ENCODE data around the gene BTNL2. TPM values are rescaled to one million over a fixed set of nuclear protein-coding genes. Genes with fewer than 3 reads are reported as not detected.

BTNL2 gene
- total RNA-seq, 1 donor from 2014 or later: not detected

- Mint-ChIP-seq H3K4me1 (ENCODE audit: unreplicated experiment) (peaks cover 4% of the 10 kb centered on the region), H3K27me3 (no peaks in the 10 kb centered on the region), H3K27ac (no peak overlapping the region), H3K36me3 (no peaks in the 10 kb centered on the region), H3K9me3 (peaks cover 4% of the 10 kb centered on the region), H3K4me3 (no peak overlapping the region)
- TF ChIP-seq CTCF (conservative IDR thresholded peaks at IDR 0.05): no peak
- DNase-seq (ENCODE audit: extremely low spot score, unreplicated experiment): no peak
These were observed 31.0 kb downstream of the BTNL2 start for GRCh38 chr6:32375739-32376529.

- no peak for TF ChIP-seq CTCF (conservative IDR thresholded peaks at IDR 0.05)
- DNase-seq (ENCODE audit: extremely low spot score, unreplicated experiment): no peak
- Mint-ChIP-seq H3K9me3 (peaks cover 4% of the 10 kb centered on the region), H3K27me3 (no peaks in the 10 kb centered on the region), H3K4me1 (ENCODE audit: unreplicated experiment) (peaks cover 4% of the 10 kb centered on the region), H3K4me3 (no peak within 1 kb of the TSS), H3K27ac (no peak within 1 kb of the TSS), H3K36me3 (no peaks in the 10 kb centered on the region)
These were observed 35.2 kb downstream of the BTNL2 start, which contains the start of gene TSBP1 for GRCh38 chr6:32371803-32372202. Gene TSBP1, minus strand, starts transcription at chr6:32371903. Its CDS starts 197 bp downstream, at chr6:32371706.

- no peak for DNase-seq (ENCODE audit: extremely low spot score, unreplicated experiment)
- Mint-ChIP-seq H3K27me3 (no peaks in the 10 kb centered on the region), H3K4me1 (ENCODE audit: unreplicated experiment) (peaks cover 1% of the 10 kb centered on the region), H3K36me3 (no peaks in the 10 kb centered on the region), H3K4me3 (no peak overlapping the region), H3K27ac (no peak overlapping the region), H3K9me3 (peaks cover 4% of the 10 kb centered on the region)
- no peak for TF ChIP-seq CTCF (conservative IDR thresholded peaks at IDR 0.05)
These were observed 35.8 kb downstream of the BTNL2 start for GRCh38 chr6:32371229-32371628.

GRCh38 chr6:32370505-32370904 lies 36.5 kb downstream of the BTNL2 start:
- Mint-ChIP-seq H3K27me3 (peaks cover 4% of the 10 kb centered on the region), H3K4me1 (ENCODE audit: unreplicated experiment) (peaks cover 2% of the 10 kb centered on the region), H3K9me3 (peaks cover 4% of the 10 kb centered on the region), H3K4me3 (no peak overlapping the region), H3K27ac (no peak overlapping the region), H3K36me3 (no peaks in the 10 kb centered on the region)
- no peak for DNase-seq (ENCODE audit: extremely low spot score, unreplicated experiment)
- TF ChIP-seq CTCF (conservative IDR thresholded peaks at IDR 0.05): no peak

GRCh38 chr6:32369660-32370059 lies 37.3 kb downstream of the BTNL2 start:
- H3K4me3 Mint-ChIP-seq: no peak overlapping the region
- H3K9me3 Mint-ChIP-seq: peaks cover 4% of the 10 kb centered on the region
- H3K27ac Mint-ChIP-seq: no peak overlapping the region
- no peaks in the 10 kb centered on the region for H3K36me3 Mint-ChIP-seq
- H3K4me1 Mint-ChIP-seq (ENCODE audit: unreplicated experiment): peaks cover 6% of the 10 kb centered on the region
- TF ChIP-seq CTCF (conservative IDR thresholded peaks at IDR 0.05): no peak
- peaks cover 8% of the 10 kb centered on the region for H3K27me3 Mint-ChIP-seq
- no peak for DNase-seq (ENCODE audit: extremely low spot score, unreplicated experiment)
